IPS-18a (cell line): Measurements from ENCODE around the gene RASGRP3.

Source experiments
- H3K27ac ChIP-seq: one replicate; pipeline ENCODE4 v1.5.1; 2013; ENCODE audit warnings: low read length
- H3K27me3 ChIP-seq: one replicate; pipeline ENCODE4 v1.6.1; 2013; ENCODE audit warnings: mild to moderate bottlenecking, low read length; ENCODE audit not compliant: control insufficient read depth, insufficient read depth
- H3K36me3 ChIP-seq: one replicate; pipeline ENCODE4 v1.6.1; 2013; ENCODE audit warnings: low read depth, low read length; ENCODE audit not compliant: control insufficient read depth
- H3K4me1 ChIP-seq: one replicate; pipeline ENCODE4 v1.6.1; 2013; ENCODE audit warnings: low read depth, low read length; ENCODE audit not compliant: control insufficient read depth
- H3K4me3 ChIP-seq: one replicate; pipeline ENCODE4 v1.5.1; 2013; ENCODE audit warnings: low read length
- H3K9ac ChIP-seq: one replicate; pipeline ENCODE4 v1.6.1; 2013; ENCODE audit warnings: mild to moderate bottlenecking, low read length, moderate library complexity
- H3K9me3 ChIP-seq: one replicate; pipeline ENCODE4 v1.6.1; 2013; ENCODE audit warnings: low read depth, low read length; ENCODE audit not compliant: control insufficient read depth

RASGRP3 gene

DNA sequence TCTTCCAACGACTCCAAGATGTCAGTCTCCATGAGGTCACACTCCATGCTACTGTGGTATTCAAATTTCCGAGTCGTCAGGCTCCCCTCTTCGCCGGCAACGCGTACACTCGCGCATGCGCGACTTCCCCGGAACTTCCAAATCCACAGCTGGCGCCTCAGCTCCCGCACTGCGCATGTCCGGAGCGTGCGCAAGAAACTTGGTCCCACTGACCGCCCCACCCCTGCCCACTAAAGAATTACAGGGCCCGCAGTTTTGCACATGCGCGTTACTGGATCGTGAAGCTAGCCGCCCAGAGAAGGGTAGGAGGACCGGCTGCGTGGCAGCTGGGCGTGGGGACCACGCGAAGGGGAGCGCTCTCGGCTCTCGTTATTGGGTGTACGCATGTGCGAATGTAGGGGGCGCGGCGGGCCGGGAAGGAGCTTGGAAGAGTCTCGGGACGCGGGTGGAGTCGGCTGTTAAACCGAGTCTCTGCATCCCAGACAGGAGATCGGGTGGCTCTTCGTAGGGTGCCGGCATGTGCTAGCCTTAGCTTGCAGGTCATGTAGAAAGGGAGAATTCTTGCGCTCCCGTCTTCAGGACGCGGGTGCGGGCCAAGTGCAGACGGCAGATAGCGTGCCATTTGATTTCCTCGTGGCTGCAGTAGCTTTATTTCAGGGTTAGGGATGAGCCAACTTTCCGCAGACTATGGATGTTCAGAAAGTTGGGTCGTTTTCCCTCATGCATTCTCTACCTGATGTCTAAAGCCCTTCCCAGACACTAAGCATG lies 122.9 kb downstream of the RASGRP3 start, which contains the start of gene FAM98A:
Gene FAM98A, minus strand, starts transcription at position 125 of the 768 bp plus-strand sequence. Its CDS starts 78 bp downstream, at position 47.
- no peaks in the 10 kb centered on the region for H3K9me3 ChIP-seq
- peaks cover 8% of the 10 kb centered on the region for H3K36me3 ChIP-seq
- H3K27ac ChIP-seq, result no peak within 1 kb of the TSS
- H3K27me3 ChIP-seq, result no peaks in the 10 kb centered on the region
- H3K4me1 ChIP-seq, result peaks cover 29% of the 10 kb centered on the region
- H3K4me3 ChIP-seq, result peak within 1 kb of the TSS; percentile 89
- H3K9ac ChIP-seq, result peak within 1 kb of the TSS; percentile 79

DNA sequence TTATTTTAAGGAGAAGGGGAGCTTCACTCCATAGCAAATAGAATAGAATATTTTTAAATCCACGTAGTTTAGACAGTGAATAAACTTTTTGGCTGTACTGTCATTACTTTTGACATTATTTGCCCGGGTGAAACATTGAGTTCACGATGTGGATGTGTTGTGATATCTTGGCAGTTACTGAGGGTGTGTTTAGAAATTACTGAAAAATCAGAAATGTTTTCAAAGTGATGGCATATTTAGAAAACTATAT lies 123.4 kb downstream of the RASGRP3 start:
- no peaks in the 10 kb centered on the region for H3K9me3 ChIP-seq
- peak overlapping the region; percentile 60 for H3K9ac ChIP-seq
- no peaks in the 10 kb centered on the region for H3K27me3 ChIP-seq
- peaks cover 29% of the 10 kb centered on the region for H3K4me1 ChIP-seq
- peak overlapping the region; percentile 89 for H3K4me3 ChIP-seq
- no peak overlapping the region for H3K27ac ChIP-seq
- H3K36me3 ChIP-seq, result peaks cover 5% of the 10 kb centered on the region

DNA sequence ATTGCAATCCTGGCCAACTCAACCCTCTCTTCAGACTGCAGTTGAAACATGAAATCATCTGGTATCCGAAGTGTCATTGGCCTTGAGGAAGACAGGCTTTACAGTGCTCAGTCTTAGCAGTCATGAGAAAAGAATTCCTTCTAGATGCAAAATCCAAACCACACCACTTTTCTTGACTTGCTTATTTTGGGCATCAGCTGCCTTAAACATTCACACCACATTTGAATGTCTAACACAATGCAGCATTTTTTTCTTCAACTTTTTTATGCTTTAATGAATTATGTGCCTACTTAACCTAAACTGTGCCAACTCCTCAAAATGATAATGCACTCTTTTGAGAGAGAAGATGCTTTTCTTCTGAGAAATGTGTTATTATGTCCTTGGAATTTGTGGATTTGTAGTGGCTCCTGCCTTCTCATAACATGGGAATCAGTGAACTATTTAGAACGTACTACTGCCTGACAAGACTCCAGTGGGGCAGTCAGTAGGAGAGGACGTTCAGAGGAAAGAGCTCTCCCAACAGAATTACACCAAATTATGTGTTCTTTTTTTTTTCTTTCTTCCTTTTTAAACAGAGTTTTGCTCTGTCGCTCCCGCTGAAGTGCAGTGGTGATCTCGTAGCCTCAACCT lies 125.9 kb downstream of the RASGRP3 start:
- Histone ChIP-seq H3K4me1 (peaks cover 34% of the 10 kb centered on the region), H3K27me3 (no peaks in the 10 kb centered on the region), H3K27ac (no peak overlapping the region), H3K36me3 (no peaks in the 10 kb centered on the region), H3K4me3 (no peak overlapping the region), H3K9ac (no peak overlapping the region), H3K9me3 (no peaks in the 10 kb centered on the region)

DNA sequence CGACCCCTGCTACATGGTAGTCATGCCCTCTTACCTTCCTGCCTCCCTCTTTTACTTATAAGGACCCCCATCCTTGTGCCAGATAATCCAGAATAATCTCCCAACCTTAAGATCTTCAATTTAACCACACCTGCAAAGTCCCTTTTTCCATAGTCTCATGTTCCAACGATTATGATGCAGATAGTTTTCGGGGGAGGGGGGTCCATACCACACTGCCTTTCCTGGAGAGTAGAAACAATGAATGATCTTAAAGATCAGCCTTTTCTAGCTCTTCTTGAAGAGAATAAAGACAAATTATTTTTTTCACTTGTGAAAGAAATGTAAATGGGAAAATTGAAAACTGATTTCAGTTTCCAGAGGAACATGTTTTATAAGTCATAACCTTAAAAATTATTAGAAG lies 127.0 kb downstream of the RASGRP3 start:
- Histone ChIP-seq H3K4me1 (peaks cover 35% of the 10 kb centered on the region), H3K9ac (no peak overlapping the region), H3K27me3 (no peaks in the 10 kb centered on the region), H3K9me3 (no peaks in the 10 kb centered on the region), H3K4me3 (peak overlapping the region; percentile 25), H3K36me3 (no peaks in the 10 kb centered on the region), H3K27ac (peak overlapping the region; percentile 9)

DNA sequence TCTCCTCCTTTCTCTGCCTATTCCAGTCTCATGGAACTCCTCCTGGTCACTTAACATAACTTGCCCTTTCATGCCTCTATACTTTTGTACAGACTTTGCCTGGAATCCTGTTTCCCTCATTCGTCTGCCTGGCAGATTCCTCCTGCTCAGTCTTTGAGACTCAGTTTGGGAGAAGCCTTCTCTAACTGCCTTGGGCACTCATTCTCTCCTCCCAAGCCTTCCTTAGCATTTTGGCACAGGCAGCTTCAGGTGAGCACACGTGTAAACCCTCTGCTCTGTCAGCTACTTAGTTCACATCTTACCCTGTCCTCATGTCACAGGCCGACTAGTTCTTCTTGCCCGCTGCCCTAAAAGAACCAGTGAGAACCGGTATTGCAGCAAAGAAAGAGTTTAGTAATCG lies 128.6 kb downstream of the RASGRP3 start:
- H3K9me3 ChIP-seq, result peaks cover 5% of the 10 kb centered on the region
- H3K4me1 ChIP-seq, result peaks cover 47% of the 10 kb centered on the region
- H3K36me3 ChIP-seq, result no peaks in the 10 kb centered on the region
- no peaks in the 10 kb centered on the region for H3K27me3 ChIP-seq
- H3K27ac ChIP-seq, result peak overlapping the region; percentile 1
- H3K9ac ChIP-seq, result no peak overlapping the region
- H3K4me3 ChIP-seq, result no peak overlapping the region

DNA sequence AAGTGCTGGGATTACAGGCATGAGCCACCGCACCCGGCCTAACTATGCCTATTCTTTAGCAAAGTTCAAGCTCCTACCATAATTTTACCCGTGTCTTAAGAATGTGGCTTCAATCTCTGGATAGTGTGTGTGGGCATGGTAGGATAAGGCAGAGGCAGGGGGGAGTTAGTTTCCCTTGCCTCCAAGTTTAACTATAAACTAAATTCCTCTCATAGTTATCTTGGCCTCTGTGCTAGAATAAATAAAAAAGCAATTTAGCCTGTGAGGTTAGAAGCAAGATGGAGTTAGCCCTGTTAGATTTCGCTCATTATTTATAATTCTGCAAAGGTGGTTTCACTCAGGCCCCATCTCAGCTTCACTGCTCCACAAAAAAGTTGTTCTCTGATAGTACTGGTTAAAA lies 129.7 kb downstream of the RASGRP3 start:
- no peaks in the 10 kb centered on the region for H3K27me3 ChIP-seq
- no peak overlapping the region for H3K4me3 ChIP-seq
- peaks cover 47% of the 10 kb centered on the region for H3K4me1 ChIP-seq
- H3K36me3 ChIP-seq, result no peaks in the 10 kb centered on the region
- peaks cover 10% of the 10 kb centered on the region for H3K9me3 ChIP-seq
- no peak overlapping the region for H3K27ac ChIP-seq
- H3K9ac ChIP-seq, result no peak overlapping the region

DNA sequence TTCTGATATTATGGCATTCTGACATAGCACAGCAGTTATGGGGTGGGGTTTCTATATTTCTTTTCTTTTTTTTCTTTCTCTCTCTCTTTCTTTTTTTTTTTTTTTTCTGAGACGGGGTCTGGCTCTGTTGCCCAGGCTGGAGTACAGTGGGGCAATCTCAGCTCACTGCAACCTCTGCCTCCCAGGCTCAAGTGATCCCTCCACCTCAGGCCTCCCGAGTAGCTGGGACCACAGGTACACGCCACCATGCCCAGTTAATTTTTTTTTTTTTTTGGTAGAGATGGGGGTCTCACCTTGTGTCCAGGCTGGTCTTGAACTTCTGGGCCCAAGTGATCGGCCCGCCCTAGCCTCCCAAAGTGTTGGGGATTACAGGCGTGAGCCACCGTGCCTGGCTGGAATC lies 130.2 kb downstream of the RASGRP3 start:
- no peak overlapping the region for H3K9ac ChIP-seq
- no peak overlapping the region for H3K4me3 ChIP-seq
- no peaks in the 10 kb centered on the region for H3K36me3 ChIP-seq
- peaks cover 47% of the 10 kb centered on the region for H3K4me1 ChIP-seq
- H3K9me3 ChIP-seq, result peaks cover 10% of the 10 kb centered on the region
- H3K27ac ChIP-seq, result no peak overlapping the region
- H3K27me3 ChIP-seq, result no peaks in the 10 kb centered on the region

DNA sequence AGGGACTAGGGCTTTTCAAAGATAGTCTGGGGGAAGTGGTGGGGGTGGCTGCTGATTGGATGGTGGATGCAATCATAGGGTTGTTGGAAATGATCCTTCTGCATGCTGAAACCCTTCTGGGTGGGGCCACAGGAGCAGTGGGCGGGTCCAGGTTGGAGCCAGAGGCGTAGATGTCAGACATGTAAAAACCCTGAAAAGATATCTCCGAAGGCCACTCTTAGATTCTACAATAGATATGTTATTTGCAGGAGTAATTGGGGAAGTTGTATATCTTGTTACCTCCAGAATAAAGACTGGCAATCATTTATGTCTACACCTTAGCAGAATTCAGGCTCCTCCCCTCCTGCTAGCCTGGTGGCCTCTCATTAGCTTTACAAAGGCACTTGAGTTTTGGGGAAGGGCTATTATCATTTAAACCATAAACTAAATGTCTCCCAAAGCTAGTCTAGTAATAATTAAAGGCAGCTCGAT lies 130.8 kb downstream of the RASGRP3 start:
- no peak overlapping the region for H3K9ac ChIP-seq
- H3K27me3 ChIP-seq, result no peaks in the 10 kb centered on the region
- H3K4me3 ChIP-seq, result peak overlapping the region; percentile 41
- peaks cover 10% of the 10 kb centered on the region for H3K9me3 ChIP-seq
- peaks cover 43% of the 10 kb centered on the region for H3K4me1 ChIP-seq
- peak overlapping the region; percentile 10 for H3K27ac ChIP-seq
- H3K36me3 ChIP-seq, result no peaks in the 10 kb centered on the region

DNA sequence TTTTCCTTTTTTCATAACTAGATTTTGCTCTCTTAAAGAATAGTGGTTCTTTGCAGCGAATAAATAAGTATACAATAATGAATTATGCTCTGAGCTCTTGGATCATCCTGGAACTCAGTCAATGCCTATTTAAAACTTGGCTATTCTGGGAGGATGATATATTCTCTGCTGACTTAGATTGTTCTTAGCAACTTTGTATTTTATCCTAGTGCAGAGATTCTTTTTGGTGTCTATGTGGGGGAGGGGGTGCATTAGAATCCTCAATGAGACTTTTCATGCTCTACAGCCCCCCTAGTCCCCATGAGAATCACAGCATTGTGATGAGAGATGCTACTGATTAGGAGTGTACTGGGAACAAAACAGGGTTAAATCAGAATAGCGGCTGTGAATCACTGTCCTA lies 131.5 kb downstream of the RASGRP3 start:
- H3K4me3 ChIP-seq, result peak overlapping the region; percentile 41
- H3K4me1 ChIP-seq, result peaks cover 42% of the 10 kb centered on the region
- H3K27me3 ChIP-seq, result no peaks in the 10 kb centered on the region
- peak overlapping the region; percentile 10 for H3K27ac ChIP-seq
- H3K9ac ChIP-seq, result no peak overlapping the region
- H3K9me3 ChIP-seq, result peaks cover 10% of the 10 kb centered on the region
- H3K36me3 ChIP-seq, result no peaks in the 10 kb centered on the region

DNA sequence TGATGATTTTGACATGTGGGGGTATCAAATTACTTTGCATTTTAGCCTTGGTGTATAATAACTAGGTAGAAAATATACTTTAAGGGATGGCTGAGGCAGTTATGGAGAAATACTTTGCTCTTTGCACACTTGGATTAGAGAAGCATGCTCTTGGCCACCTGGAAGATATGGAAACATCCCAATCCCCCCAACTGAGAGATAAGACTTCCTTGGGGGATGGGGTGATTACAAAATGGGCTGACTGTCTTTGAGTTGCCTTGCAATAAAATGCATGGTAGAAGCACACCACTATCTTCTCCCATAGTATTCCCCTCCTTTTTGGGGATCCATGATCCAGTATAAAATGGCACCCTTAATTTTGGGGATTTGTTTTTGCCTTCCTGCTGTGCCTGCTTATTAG lies 137.7 kb downstream of the RASGRP3 start:
- H3K27me3 ChIP-seq, result no peaks in the 10 kb centered on the region
- H3K27ac ChIP-seq, result no peak overlapping the region
- H3K4me1 ChIP-seq, result peaks cover 21% of the 10 kb centered on the region
- H3K36me3 ChIP-seq, result no peaks in the 10 kb centered on the region
- H3K4me3 ChIP-seq, result no peak overlapping the region
- H3K9me3 ChIP-seq, result peaks cover 23% of the 10 kb centered on the region
- H3K9ac ChIP-seq, result no peak overlapping the region
